EL (cell line): Measurements from ENCODE around the gene NRG3.

Experiments
- DNase-seq: peaks from one replicate; pipeline ENCODE4 v3.0.0-alpha.2; 2016

NRG3 gene

GRCh38 chr10:81874875-81875466, at the start of gene NRG3:
NRG3 (plus strand) TSS chr10:81875194.
- no peak for DNase-seq

- DNase-seq, result no peak
These were observed 46.7 kb upstream of the NRG3 start for GRCh38 chr10:81828251-81828650.

GRCh38 chr10:81831060-81831459, 43.9 kb upstream of the NRG3 start:
- DNase-seq, result no peak

- no peak for DNase-seq
These were observed 36.0 kb upstream of the NRG3 start for GRCh38 chr10:81838950-81839349.

- DNase-seq, result no peak
These were observed 32.0 kb upstream of the NRG3 start for GRCh38 chr10:81843042-81843441.

- no peak for DNase-seq
These were observed 27.3 kb upstream of the NRG3 start for GRCh38 chr10:81847675-81848074.

GRCh38 chr10:81848514-81848913, 26.5 kb upstream of the NRG3 start:
- no peak for DNase-seq

GRCh38 chr10:81848931-81849330, 26.1 kb upstream of the NRG3 start:
- no peak for DNase-seq

GRCh38 chr10:81862596-81862995, 12.4 kb upstream of the NRG3 start:
- no peak for DNase-seq

GRCh38 chr10:81863771-81864170, 11.2 kb upstream of the NRG3 start:
- no peak for DNase-seq

GRCh38 chr10:81865581-81865980, 9.4 kb upstream of the NRG3 start:
- DNase-seq, result no peak

GRCh38 chr10:81866753-81867152, 8.2 kb upstream of the NRG3 start:
- DNase-seq, result no peak

- DNase-seq, result no peak
These were observed 4.5 kb upstream of the NRG3 start for GRCh38 chr10:81870472-81870871.

- no peak for DNase-seq
These were observed 3.4 kb upstream of the NRG3 start for GRCh38 chr10:81871558-81871957.

- no peak for DNase-seq
These were observed 2.7 kb upstream of the NRG3 start for GRCh38 chr10:81872206-81872862.

GRCh38 chr10:81873231-81873931, 1.6 kb upstream of the NRG3 start:
- DNase-seq, result no peak

- DNase-seq, result no peak
These were observed 820 bp upstream of the NRG3 start for GRCh38 chr10:81873932-81874816.

- DNase-seq, result no peak
These were observed 666 bp downstream of the NRG3 start for GRCh38 chr10:81875467-81876252.

- DNase-seq, result no peak
These were observed 1.5 kb downstream of the NRG3 start for GRCh38 chr10:81876253-81877077.

GRCh38 chr10:81877596-81877995, 2.6 kb downstream of the NRG3 start:
- no peak for DNase-seq

- DNase-seq, result no peak
These were observed 7.0 kb downstream of the NRG3 start for GRCh38 chr10:81882011-81882410.

- no peak for DNase-seq
These were observed 9.9 kb downstream of the NRG3 start for GRCh38 chr10:81884856-81885255.
